HepG2 (cell line): ENCODE measurements around the gene C14orf93. TPM values are rescaled to one million over a fixed set of nuclear protein-coding genes. Genes with fewer than 3 reads are reported as not detected.

ENCODE experiments used
- CBX5 ChIP-seq: sonication (generic); formaldehyde crosslinking; IDR thresholded peaks from 2 replicates; pipeline ENCODE4 v1.4.0; 2020; ENCODE audit warnings: missing genetic modification reagents, borderline replicate concordance
- ELK4 ChIP-seq: sonication (generic); formaldehyde crosslinking; IDR thresholded peaks from 2 replicates; pipeline ENCODE4 v1.9.0; 2021; ENCODE audit warnings: missing genetic modification reagents, borderline replicate concordance
- EP300 ChIP-seq, 3 experiments: sonication (generic) in 1 of 3; formaldehyde crosslinking in 1 of 3; IDR thresholded peaks; 2 replicates each; pipeline versions ENCODE4 v1.5.1 to v1.6.1; 2011 to 2020; ENCODE audit warnings: low read depth in 2 of 3, low read length in 2 of 3, borderline replicate concordance in 1 of 3, improper control_type of control experiment in 1 of 3, mild to moderate bottlenecking in 1 of 3, missing genetic modification reagents in 1 of 3, moderate library complexity in 1 of 3
- GATAD2A ChIP-seq: IDR thresholded peaks from 2 replicates; pipeline ENCODE4 v1.6.1; 2016
- HMG20B ChIP-seq: conservative IDR thresholded peaks from 2 replicates; pipeline ENCODE4 v1.6.1; 2016; ENCODE audit warnings: missing genetic modification reagents, missing compliant biosample characterization
- HMGXB4 ChIP-seq, 2 experiments: sonication (generic) in 1 of 2; formaldehyde crosslinking in 1 of 2; IDR thresholded peaks; 2 replicates each; pipeline versions ENCODE4 v1.4.0 to v1.6.1; 2018 to 2020; ENCODE audit warnings: missing genetic modification reagents in 2 of 2, borderline replicate concordance in 1 of 2, low read depth in 1 of 2, mild to moderate bottlenecking in 1 of 2, missing biosample characterization in 1 of 2
- IKZF1 ChIP-seq: fragments of 450-650 bp; IDR thresholded peaks from 2 replicates; pipeline ENCODE4 v1.7.1; 2016
- IRF2 ChIP-seq: IDR thresholded peaks from 2 replicates; pipeline ENCODE4 v1.6.1; 2018; ENCODE audit warnings: missing genetic modification reagents, missing compliant biosample characterization
- MYNN ChIP-seq: sonication (generic); formaldehyde crosslinking; IDR thresholded peaks from 2 replicates; pipeline ENCODE4 v1.4.0; 2020; ENCODE audit warnings: mild to moderate bottlenecking, low read depth, missing genetic modification reagents
- NFE2 ChIP-seq: sonication (generic); formaldehyde crosslinking; IDR thresholded peaks from 2 replicates; pipeline ENCODE4 v1.4.0; 2020; ENCODE audit warnings: missing genetic modification reagents
- PBX3 ChIP-seq: sonication (generic); formaldehyde crosslinking; IDR thresholded peaks from 2 replicates; pipeline ENCODE4 v1.8.1; 2023; ENCODE audit warnings: missing genetic modification reagents, inconsistent platforms, borderline replicate concordance
- PHF21A ChIP-seq: sonication (generic); formaldehyde crosslinking; IDR thresholded peaks from 2 replicates; pipeline ENCODE4 v1.5.0; 2020; ENCODE audit warnings: mild to moderate bottlenecking, missing genetic modification reagents
- PRMT3 ChIP-seq: sonication (generic); formaldehyde crosslinking; IDR thresholded peaks from 2 replicates; pipeline ENCODE4 v1.8.1; 2022; ENCODE audit warnings: low read depth, mild to moderate bottlenecking, moderate library complexity, missing genetic modification reagents, borderline replicate concordance
- RAD21 ChIP-seq: fragments of 450-650 bp; formaldehyde crosslinking; IDR thresholded peaks from 2 replicates; pipeline ENCODE4 v1.5.0; 2020; ENCODE audit warnings: mild to moderate bottlenecking
- SAFB2 ChIP-seq: sonication (generic); formaldehyde crosslinking; IDR thresholded peaks from 2 replicates; pipeline ENCODE4 v1.5.1; 2020; ENCODE audit warnings: missing genetic modification reagents, low read depth, mild to moderate bottlenecking, borderline replicate concordance
- SOX13 ChIP-seq, 3 experiments: fragments of 450-650 bp in 1 of 3; sonication (generic) in 1 of 3; formaldehyde crosslinking in 1 of 3; IDR thresholded peaks in 2 of 3; conservative IDR thresholded peaks in 1 of 3; 2 replicates each; pipeline versions ENCODE4 v1.5.0 to v1.6.1; 2016 to 2020; ENCODE audit warnings: antibody characterized with exemption in 1 of 3, mild to moderate bottlenecking in 1 of 3, missing compliant biosample characterization in 1 of 3, missing genetic modification reagents in 1 of 3, moderate library complexity in 1 of 3
- STAG1 ChIP-seq: sonication (generic); formaldehyde crosslinking; IDR thresholded peaks from 2 replicates; pipeline ENCODE4 v1.4.0; 2020; ENCODE audit warnings: missing genetic modification reagents
- TARDBP ChIP-seq: sonication (generic); formaldehyde crosslinking; IDR thresholded peaks from 2 replicates; pipeline ENCODE4 v1.8.0; 2022; ENCODE audit warnings: mild to moderate bottlenecking, missing genetic modification reagents
- TBP ChIP-seq: sonication (generic); formaldehyde crosslinking; IDR thresholded peaks from 2 replicates; pipeline ENCODE4 v1.5.0; 2020; ENCODE audit warnings: missing genetic modification reagents
- ZBTB7A ChIP-seq: sonication (generic); formaldehyde crosslinking; IDR thresholded peaks from 2 replicates; pipeline ENCODE4 v1.8.0; 2022; ENCODE audit warnings: mild to moderate bottlenecking, missing genetic modification reagents
- ZC3H13 ChIP-seq: sonication (generic); formaldehyde crosslinking; IDR thresholded peaks from 2 replicates; pipeline ENCODE4 v1.8.1; 2023; ENCODE audit warnings: mild to moderate bottlenecking, missing genetic modification reagents, moderate library complexity
- ZMAT3 ChIP-seq: sonication (generic); formaldehyde crosslinking; conservative IDR thresholded peaks from 2 replicates; pipeline ENCODE4 v1.7.0; 2021; ENCODE audit warnings: missing genetic modification reagents
- ZNF138 ChIP-seq: sonication (generic); formaldehyde crosslinking; IDR thresholded peaks from 2 replicates; pipeline ENCODE4 v1.5.0; 2020; ENCODE audit warnings: mild to moderate bottlenecking, low read depth, missing genetic modification reagents
- ZNF431 ChIP-seq: sonication (generic); formaldehyde crosslinking; IDR thresholded peaks from 2 replicates; pipeline ENCODE4 v1.9.0; 2022; ENCODE audit warnings: missing genetic modification reagents, low read depth, mild to moderate bottlenecking, borderline replicate concordance
- ZNF550 ChIP-seq: sonication (generic); formaldehyde crosslinking; IDR thresholded peaks from 2 replicates; pipeline ENCODE4 v1.4.0; 2020; ENCODE audit warnings: mild to moderate bottlenecking, missing genetic modification reagents, borderline replicate concordance
- ZNF605 ChIP-seq: sonication (generic); formaldehyde crosslinking; IDR thresholded peaks from 2 replicates; pipeline ENCODE4 v1.8.0; 2022; ENCODE audit warnings: mild to moderate bottlenecking, missing genetic modification reagents
- polyA plus RNA-seq, 8 experiments: library from polyadenylated mRNA; depleted of rRNA in 3 of 8; stranded (reverse) in 7 of 8; unstranded in 1 of 8; fragments of >200 nt; fragmentation: Illumina TruSeq in 4 of 8; extraction: Trizol in 4 of 8; gene quantifications; 2 replicates each; pipeline versions ENCODE4 v1.2.1 to v1.2.3, GENCODE V29; 2011 to 2016; ENCODE audit warnings: low read depth in 4 of 8, missing spikeins in 1 of 8, mixed read lengths in 1 of 8; ENCODE audit not compliant: insufficient read depth in 1 of 8
- total RNA-seq, 5 experiments: library from RNA; depleted of rRNA; stranded (reverse); fragments of >200 nt; fragmentation: Illumina TruSeq; extraction: Trizol; gene quantifications; 2 replicates each; pipeline ENCODE4 v1.2.3, GENCODE V29; 2016; ENCODE audit warnings: low read depth in 1 of 5

The C14orf93 gene
- total and polyA plus RNA-seq, 2 of the 13 experiments (the other 11 are each of a cell fraction or from before 2014, with no cell fraction given): 11.4 to 22.5 TPM

GRCh38 chr14:22994762-22995275, 15.1 kb downstream of the C14orf93 start (continued):
- TF ChIP-seq ZC3H13 (CRISPR knock-in tag) (no peak), ZMAT3 (0 out of 2 replicates have a peak, but pooled peaks have one; percentile 36), ZNF550 (CRISPR knock-in tag) (peak; percentile 91; the same call in 1 of the 2 replicates), RAD21 (CRISPR knock-in tag) (peak; percentile 87), SAFB2 (CRISPR knock-in tag) (no peak), SOX13 (IDR thresholded peaks at IDR 0.05) (no peak), SOX13 (CRISPR knock-in tag; conservative IDR thresholded peaks at IDR 0.05 in 1 of 2, IDR thresholded peaks at IDR 0.05 in 1 of 2) (0 out of 4 replicates have a peak, but pooled peaks of 1 of the 2 experiments have one; percentile 18), ZBTB7A (no peak), HMGXB4 (CRISPR knock-in tag; IDR thresholded peaks at IDR 0.05; ENCODE audit: borderline replicate concordance in 1 of 2, low read depth in 1 of 2) (peak; percentile 53 to 68; a peak in 2 of 4 replicates), IKZF1 (no peak), ZNF138 (CRISPR knock-in tag) (no peak), HMG20B (CRISPR knock-in tag) (0 out of 2 replicates have a peak, but pooled peaks have one; percentile 26), PBX3 (no peak), EP300 (IDR thresholded peaks at IDR 0.05; ENCODE audit: low read depth in 2 of 2, low read length in 2 of 2) (no peak), EP300 (CRISPR knock-in tag; IDR thresholded peaks at IDR 0.05; ENCODE audit: borderline replicate concordance) (0 out of 2 replicates have a peak, but pooled peaks have one; percentile 16), ELK4 (no peak), ZNF605 (CRISPR knock-in tag) (peak; percentile 76; the same call in 1 of the 2 replicates), GATAD2A (CRISPR knock-in tag) (0 out of 2 replicates have a peak, but pooled peaks have one; percentile 25), PRMT3 (CRISPR knock-in tag) (no peak), IRF2 (CRISPR knock-in tag) (0 out of 2 replicates have a peak, but pooled peaks have one; percentile 42), TBP (CRISPR knock-in tag) (no peak), TARDBP (CRISPR knock-in tag) (0 out of 2 replicates have a peak, but pooled peaks have one; percentile 10), MYNN (CRISPR knock-in tag) (0 out of 2 replicates have a peak, but pooled peaks have one; percentile 79), ZNF431 (CRISPR knock-in tag) (no peak), PHF21A (CRISPR knock-in tag) (peak; percentile 41; the same call in 1 of the 2 replicates), STAG1 (peak; percentile 82), NFE2 (CRISPR knock-in tag) (no peak), CBX5 (CRISPR knock-in tag) (0 out of 2 replicates have a peak, but pooled peaks have one; percentile 48)
